ENCODE data around the gene BMP2K. TPM values are rescaled to one million over a fixed set of nuclear protein-coding genes. Genes with fewer than 3 reads are reported as not detected.

The BMP2K gene
- 46.1 and 78.8 TPM in 2 replicates for total RNA-seq

DNA sequence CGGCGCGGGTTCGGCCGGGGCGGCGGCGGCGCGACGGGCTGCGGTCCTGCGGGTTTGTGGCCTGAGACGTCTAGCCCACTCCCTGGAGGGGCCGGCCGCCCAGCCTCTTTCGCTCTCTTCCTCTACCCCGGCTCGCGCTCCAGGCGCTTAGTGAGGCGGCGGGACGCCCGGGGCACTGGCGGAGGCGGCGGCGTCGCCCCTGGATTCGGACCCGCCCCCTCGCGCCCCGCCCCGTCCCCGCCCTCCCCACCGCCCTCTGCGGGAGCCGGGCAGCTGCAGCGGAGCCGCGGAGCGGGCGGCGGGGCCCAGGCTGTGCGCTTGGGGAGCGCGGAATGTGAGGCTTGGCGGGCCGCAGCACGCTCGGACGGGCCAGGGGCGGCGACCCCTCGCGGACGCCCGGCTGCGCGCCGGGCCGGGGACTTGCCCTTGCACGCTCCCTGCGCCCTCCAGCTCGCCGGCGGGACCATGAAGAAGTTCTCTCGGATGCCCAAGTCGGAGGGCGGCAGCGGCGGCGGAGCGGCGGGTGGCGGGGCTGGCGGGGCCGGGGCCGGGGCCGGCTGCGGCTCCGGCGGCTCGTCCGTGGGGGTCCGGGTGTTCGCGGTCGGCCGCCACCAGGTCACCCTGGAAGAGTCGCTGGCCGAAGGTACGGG lies at the start of gene BMP2K:
TSS of gene BMP2K (plus strand) at position 272 of the 650 bp plus-strand sequence. CDS start at position 466, 194 bp downstream.

GRCh38 chr4:78938868-78939666 lies 162.9 kb downstream of the BMP2K start, which contains the start of gene PAQR3:
Gene PAQR3, minus strand, starts transcription at chr4:78939438. Its CDS starts 214 bp downstream, at chr4:78939224.

Other genes starting within 250 kb of the BMP2K start
- 4.3 and 6.2 TPM in 2 replicates for gene ANXA3, start 224.6 kb upstream of the BMP2K start, total RNA-seq
- gene PAQR3, start 163.1 kb downstream of the BMP2K start, total RNA-seq, result 18.6 and 27.4 TPM in 2 replicates

All from uterine smooth muscle cell (primary cell).